Inflammatory macrophage treated with lipopolysaccharide for 1 hour (primary cell): ENCODE results near the gene MCOLN3.

Experiments used
- DNase-seq, 2 donors: peaks; one replicate each; pipeline ENCODE4 v3.0.0-alpha.2; 2020 to 2022

MCOLN3 gene, protein sequence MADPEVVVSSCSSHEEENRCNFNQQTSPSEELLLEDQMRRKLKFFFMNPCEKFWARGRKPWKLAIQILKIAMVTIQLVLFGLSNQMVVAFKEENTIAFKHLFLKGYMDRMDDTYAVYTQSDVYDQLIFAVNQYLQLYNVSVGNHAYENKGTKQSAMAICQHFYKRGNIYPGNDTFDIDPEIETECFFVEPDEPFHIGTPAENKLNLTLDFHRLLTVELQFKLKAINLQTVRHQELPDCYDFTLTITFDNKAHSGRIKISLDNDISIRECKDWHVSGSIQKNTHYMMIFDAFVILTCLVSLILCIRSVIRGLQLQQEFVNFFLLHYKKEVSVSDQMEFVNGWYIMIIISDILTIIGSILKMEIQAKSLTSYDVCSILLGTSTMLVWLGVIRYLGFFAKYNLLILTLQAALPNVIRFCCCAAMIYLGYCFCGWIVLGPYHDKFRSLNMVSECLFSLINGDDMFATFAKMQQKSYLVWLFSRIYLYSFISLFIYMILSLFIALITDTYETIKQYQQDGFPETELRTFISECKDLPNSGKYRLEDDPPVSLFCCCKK

DNA sequence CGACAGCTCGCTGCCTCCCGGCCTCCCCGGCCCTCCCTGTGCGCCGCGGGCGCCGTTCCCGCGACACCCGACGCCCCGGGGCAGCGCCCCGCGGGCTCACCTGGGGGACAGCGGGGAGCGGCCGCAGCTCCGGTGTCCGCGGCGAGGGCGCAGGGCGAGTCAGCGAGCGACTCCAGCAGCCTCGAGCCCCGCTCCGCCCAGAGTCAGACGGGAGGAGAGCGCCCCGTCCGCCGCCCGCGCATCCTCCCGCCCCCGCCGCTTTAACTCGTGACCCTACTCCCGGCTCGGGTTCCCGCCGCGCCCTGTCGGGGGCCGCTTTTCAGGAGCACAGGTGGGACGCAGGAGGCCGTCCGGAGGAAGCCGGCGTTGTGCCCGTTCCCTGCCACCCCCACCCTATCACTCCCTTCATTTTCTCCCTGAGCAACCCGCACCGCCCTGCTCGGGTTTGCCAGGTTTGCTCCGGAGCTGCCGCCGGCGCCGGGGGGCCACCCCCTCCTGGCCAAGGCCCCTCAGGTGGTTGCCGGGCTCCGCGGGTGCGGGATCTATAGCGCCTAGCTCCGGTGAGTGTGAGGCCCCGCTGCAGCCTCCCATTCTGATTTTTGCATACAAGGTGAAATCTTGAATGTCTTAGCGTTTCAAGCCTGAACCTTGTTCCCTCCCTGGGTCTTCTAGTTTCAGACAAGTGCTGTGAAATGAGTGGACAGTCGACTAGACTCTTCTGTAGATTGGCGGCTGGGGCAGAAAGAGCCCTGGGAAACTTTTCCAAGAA is at the start of gene MCOLN3:
TSS of gene MCOLN3 (minus strand) at position 205 of the 769 bp plus-strand sequence. CDS start 3,140 bp downstream, outside the sequence.
- DNase-seq = peak; percentile 30 to 48

DNA sequence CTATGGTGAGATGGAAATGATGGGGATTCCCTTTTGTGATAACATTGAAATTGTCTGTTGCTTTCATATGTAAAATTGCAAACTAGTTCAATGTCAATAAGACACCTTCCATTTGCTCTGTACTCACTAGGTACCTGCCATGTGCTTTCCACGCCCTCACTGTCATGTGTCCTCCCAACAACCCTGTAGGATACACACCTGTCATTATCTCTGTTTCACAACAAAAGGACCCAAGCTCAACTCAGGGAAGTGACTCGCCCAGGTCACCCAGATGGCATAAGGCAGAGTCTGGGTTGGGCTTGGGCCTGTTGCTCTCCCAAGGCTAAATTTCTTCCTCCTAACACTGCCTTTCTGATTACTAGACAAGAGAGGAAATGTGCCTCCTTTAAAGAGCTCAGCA is 45.3 kb upstream of the MCOLN3 start:
- no peak for DNase-seq

DNA sequence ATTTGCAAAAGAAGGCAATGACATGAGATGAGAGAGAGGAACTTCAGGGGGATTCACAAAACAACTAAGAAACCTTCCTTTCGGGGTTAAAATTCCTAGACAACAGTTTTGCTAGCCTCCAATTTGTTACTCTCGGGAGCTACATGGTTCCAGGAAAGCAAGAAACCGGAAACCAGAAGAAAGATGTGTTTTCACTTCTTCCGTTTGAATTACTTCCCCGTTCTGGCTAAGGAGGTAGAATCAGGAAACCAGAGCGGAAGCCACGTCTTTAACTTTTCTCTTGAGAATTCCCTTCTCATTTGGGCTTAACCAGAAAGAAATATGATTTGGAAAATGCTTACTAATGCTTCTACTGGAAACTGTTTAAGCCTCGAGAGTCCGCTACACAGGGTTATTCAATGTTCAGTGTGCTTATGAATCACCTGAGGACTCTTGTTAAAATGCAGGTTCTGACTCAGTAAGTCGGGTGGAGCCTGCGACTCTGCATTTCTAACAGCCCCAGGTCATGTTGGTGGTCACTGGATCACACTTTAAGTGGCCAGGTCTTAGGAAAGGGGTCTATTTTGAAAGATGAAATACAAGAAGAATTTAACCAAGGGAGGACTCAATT is 43.5 kb upstream of the MCOLN3 start:
- DNase-seq = peak; percentile 20 to 27

DNA sequence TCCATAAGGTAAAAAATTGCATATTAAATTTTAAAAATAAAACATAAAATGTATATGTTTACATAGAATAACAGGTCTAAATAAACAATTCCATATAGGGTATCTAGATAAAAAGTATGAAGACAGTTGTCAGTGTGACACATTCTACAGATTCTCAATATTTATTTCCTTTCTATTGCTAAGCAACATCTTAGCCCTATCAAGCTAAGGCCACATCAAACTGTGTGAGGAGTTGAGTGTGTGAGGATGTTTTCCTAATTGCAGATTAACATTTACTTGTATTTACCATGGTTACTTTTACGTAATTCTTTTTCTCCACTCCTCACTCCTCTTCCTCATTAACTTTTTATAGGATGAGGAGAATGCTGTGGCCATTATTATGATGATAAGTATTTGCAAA is 41.9 kb upstream of the MCOLN3 start:
- DNase-seq = no peak

DNA sequence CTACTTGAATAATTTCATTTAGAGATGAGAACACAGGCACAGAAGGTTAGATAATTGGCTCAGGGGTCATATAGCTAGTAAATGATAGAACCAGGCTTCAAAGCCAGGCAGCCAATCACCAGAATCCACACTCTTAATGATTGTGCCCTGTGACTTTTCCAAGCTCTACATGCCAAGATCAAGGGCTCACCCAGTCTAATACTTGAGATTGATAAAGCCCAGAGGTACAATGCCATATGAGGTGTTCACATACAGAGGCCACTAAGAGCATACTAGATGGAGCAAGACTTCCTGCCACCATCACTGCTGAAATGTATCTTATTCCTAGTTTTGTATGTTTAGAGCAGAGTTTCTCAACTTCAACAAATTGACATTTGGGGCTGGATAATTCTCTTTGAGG is 40.9 kb upstream of the MCOLN3 start:
- no peak for DNase-seq

DNA sequence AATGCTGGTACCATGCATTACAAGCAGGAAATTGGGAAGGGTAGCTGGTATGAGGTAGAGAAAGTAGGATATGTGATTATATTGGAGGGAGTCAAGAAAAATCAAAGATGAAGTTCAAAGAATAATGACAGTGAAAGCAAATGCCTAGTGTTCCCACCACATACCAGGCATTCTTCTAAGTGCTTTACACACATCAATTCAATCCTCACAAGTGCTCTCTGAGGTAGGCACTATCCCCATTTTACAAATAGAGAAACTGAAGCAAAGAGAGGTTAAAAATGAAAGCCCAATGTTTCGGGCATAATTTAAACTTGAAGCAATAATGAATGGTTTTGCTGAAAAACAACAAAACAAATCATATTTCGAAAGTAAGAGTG is 40.1 kb upstream of the MCOLN3 start:
- no peak for DNase-seq

DNA sequence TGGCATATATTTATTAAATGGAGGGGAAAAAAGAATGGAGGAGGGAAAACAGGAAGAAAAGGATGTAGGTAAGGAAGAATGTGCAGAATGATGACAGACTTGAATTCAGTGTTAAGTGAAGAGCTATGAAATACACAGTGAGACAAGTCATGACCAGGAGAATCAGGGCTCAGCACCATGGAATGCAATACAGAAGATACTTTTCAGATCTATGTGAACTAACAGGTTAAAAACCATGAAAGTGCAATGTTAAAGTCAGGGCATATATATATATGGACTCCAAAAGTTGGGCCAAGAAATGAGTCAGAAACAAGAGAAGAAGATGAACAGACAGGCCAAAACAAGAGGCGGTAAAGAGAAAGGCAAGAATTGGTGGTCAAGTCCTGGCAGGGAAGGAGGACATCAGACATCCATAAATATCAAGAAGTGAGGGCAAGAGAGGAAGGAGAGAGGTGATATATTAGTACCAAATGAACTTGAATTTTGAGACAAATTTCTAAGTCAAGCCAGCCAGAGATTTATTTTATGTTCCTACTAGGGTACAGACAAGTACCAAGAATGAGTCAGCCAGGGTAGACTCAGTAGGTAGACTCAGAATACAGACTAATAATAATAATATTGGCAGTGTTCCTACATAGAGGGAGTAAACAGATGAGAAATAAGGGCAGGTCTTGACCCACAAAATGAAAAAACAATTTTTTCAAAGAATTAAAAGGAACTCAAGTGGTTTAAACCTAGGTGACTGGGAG is 39.5 kb upstream of the MCOLN3 start:
- no peak for DNase-seq

DNA sequence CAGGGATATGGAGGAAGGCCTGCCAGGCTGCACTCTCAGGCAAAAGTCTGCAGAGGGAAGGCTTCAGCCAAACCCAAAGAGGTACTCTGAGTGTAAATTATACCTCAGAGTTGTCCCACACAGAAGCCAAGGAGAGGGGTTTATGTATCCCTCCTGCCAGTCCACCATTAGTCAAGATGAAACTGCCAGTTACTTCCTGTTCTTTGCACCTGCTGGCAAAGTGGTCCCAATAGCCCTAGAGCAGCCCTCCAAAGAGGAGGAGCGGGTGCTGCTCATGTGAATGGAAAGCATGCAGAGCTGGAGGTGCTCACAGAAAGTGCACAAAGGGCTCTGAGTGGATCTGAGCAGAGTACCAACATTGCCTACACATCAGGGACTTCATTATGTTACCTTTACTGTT is 37.1 kb upstream of the MCOLN3 start:
- DNase-seq = no peak

DNA sequence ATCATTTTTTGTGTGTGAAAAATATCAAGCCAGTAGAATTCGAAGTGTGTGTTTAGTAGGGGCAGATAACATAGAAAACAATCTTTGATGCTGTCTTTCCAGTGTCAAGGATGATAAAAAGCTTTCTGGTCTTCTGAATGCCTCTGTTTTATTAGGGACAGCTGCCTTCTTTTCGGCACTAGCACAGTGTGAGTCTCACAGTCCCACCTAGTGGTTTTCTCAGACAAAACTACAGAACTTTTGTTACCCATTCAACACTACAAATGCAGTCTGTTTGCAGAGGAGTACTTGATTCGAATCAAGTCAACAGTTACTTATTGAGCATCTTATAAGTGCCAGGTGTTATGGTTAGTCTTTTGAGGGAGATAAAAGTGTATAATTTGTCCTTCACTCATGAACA is 30.6 kb upstream of the MCOLN3 start:
- DNase-seq = no peak

DNA sequence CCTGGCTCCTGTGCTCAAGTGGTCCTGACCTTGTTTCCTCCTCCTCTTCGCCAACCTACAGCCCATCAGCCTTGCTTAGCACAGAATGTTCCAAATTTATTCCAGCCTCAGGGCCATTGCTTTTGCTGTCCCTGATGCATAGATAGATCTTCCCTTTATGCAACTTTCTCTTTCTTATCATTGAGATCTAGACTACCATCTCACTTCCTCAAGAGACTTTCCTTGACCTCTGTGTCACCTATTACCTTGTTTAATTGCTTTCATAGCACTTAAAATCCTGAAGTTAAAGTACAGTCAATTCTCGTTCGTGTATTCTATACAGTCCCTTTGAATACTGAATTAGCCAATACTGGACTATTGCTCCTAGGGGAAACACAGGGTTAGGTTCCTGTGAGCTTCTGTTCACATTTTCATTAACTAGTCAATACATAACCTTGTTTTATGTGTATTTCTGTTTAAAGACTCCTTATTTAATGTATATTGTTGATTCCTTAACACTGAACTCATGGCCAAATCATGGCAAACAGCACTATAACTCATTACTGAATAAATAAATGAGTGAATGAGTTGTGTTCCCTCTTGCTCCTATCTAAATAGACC is 26.2 kb upstream of the MCOLN3 start:
- DNase-seq = no peak

DNA sequence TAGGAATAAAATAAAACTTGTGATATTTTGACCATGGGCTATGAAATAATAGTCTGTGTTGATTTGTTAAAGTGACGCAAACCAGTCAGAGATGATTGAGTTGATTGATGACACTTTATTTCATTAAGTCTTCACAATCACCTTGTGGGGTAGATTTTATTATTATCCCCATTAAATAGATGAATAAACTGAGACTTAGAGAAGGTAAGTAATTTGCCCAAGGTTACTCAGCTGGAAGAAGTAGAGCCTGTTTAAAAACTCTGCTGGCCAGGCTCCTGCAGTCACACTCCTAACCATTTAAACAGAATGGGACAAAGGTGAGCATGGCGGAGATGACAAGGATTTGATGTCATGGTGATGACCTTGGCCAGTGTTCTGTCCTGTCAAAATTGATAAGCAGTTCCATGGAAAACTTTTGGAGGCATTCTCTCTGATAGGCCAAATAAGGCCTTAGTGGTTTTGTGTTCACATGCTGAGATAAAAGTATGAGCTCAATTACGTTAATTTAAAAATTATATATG is 22.7 kb upstream of the MCOLN3 start:
- DNase-seq = no peak

DNA sequence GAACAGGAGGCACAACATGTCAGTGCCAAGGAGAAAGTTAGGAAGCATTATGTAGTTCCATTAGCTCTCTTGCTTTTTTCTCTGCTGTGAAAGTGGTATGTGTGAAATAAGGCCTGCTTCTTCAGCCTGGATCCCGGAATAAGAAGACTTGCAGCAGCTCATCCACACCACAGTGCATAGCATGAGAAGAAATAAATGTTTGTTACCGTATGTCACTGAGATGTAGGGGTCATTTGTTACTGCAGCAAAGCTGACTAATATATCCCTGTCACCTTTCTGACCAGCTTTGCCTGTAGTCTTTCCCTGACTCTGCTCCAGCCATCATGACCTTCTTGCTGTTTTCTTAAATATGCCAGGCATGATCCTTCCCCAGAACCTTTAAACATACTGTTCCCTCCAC is 20.5 kb upstream of the MCOLN3 start:
- no peak for DNase-seq

DNA sequence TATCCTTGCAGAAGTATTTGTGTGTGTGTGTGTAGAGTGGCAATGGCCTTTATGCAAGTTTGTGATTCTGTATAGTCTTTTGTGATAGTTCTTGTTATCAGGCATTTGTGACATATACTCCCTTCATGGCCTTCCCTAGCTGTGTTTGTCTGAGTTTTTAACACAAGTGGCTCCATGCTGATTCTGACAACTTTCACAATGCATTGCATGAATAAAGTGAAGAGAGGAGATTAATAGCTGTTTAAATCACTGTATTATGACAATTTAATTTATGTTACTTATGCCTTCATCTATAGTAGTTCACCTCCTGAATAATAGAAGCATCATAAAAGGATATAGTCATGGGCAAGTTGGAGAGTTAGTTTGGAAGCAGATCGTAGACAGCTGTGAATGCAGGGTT is 17.2 kb upstream of the MCOLN3 start:
- DNase-seq = no peak

DNA sequence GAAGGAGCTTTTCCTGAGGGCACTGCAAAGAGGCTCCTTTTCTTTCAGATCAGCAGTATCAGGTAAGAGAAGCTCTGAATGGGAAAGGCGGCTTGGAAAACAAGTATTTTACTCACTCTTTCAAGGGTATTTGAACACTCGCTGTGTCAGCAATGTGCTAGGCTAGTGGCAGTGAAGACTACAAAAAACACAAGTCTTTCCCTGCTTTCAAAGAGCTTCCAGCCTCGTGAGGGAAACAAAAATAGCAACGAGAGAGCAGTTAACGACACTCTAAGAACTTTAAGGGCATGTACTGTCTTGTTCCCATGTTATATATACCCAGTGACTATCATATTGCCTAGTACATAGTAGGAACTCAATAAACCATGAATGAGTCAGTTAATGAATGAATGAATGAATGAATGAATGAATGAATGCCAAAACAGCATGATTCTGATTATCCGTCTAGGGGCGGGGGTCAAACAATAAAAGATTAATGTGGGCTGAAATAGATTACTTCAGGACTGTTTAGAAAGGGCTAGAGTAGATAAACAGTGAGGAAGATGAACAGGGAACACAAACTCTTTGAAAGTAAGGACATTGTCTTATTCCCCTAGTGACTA is 14.2 kb upstream of the MCOLN3 start:
- DNase-seq = no peak

DNA sequence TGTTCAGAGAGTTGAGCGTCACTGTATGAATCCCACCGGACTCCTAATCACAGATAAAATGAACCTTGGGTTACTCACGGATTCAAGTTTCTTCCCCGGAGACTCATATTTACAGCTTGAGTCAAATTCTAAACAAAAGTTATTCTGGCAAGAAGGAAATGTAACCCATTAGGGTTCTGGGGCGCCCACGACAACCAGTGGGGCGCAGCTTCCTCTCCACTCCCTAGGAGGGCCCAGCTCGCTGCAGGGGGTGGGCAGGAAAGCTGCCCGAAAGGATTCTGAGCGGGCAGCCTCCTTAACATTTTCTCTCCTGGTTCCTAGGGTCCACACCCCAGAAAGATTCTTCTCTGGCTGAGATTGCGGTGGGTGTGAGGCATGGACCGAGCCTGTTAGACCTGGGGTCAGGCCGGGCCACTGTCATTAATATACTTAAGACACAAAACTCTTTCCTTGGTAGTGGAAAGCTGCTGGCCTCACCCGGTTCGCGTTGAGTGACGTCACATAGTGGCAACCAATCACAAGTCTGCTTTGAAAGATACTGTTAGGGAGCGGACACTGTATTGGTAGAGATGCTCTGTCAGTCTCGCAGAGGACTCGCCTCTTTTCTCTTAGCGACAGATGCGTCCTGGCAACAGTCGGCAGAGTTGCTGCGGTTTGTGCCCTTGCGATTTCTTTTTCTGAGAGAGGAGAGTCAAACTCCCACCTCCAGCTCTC is 13.6 kb upstream of the MCOLN3 start:
- peak; percentile 96 to 98 for DNase-seq

DNA sequence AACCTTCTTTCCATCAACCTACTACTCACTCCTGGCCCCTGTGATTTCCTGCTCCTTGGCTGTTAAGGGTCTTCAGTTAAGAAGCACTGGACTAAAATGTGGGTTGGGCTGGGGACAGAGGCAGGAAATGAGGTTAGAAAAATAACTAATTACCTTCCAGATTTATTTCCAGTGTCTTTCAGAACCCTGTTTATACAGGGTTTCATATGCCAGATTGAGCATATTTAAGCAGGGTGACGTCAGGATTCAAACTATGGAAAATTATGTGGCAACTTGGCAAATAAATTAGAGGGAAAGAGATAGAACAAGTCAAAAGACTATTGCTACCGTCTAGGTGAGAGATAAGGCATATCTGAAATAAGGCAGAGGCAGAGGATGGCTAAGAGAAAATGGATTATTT is 11.7 kb upstream of the MCOLN3 start:
- DNase-seq = no peak

DNA sequence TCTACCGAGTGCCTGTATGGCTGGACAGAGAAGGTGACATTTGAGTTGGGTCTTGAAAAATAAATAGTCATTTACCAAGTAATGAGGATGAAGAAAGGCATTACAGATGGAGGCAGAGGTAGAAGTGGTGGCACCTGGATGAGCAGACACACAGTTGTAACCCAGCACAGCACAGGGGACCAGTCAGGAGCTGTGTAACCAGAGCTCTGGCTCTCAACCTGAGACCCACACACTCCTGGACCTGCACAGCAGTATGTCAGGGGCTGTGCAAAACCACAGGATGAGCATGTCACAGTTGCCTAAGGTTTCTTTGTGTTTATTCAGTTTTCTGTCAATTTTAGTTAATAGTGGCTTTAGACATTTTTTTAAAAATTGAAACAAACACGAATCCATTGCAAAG is 11.3 kb upstream of the MCOLN3 start:
- no peak for DNase-seq

DNA sequence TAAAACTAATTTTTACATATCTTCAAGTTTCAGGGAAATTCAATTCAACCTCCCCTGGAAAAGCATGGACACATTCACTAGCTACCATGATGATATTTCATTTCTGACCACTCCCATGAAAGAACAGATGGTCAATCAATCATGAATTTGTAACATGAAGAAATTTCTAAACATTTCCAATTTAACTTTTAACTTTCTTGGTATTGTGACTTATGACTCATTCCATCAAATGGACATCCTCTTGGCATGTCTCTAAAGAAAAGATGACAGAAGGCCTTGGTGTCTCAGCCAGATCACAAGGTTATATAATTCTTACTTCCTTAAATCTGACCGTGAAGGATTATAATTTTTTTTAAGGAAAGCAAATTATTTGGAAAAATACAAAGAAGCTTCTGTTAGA is 10.5 kb upstream of the MCOLN3 start:
- DNase-seq = peak; percentile 62 to 89

DNA sequence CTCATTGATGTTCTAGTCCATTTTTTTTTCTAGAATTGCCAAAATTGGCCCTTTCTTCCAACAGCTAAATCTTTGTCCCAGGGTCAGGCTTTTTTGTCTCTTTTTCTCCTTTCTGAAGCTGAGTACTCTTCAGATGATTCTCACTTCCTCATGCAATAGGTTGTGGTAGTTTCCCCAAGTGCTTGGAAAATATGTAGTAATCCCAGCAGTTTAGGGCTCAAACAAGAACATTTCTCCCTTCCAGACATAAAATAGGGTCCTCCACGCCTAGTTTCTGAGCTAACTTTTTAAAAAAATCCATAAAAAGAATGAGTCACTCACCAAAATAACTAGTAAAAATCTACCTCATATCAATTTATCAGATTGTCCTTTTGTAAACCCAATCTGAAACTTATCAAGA is 10.0 kb upstream of the MCOLN3 start:
- DNase-seq = peak; percentile 77 to 82

DNA sequence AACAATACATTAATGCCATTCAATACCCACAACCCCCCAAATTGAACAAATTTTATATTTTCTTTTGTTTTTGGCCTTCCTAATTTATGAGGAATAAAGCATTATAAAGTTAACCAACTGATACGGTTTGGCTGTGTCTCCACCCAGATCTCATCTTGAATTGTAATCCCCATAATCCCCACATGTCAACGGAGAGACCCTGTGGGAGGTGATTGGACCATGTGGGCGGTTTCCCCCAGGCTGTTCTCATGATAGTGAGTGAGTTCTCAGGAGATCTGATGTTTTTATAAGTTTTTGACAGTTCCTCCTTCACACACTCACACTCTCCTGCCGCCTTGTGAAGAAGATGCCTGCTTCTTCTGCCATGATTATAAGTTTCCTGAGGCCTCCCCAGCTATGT is 6.4 kb upstream of the MCOLN3 start:
- no peak for DNase-seq

DNA sequence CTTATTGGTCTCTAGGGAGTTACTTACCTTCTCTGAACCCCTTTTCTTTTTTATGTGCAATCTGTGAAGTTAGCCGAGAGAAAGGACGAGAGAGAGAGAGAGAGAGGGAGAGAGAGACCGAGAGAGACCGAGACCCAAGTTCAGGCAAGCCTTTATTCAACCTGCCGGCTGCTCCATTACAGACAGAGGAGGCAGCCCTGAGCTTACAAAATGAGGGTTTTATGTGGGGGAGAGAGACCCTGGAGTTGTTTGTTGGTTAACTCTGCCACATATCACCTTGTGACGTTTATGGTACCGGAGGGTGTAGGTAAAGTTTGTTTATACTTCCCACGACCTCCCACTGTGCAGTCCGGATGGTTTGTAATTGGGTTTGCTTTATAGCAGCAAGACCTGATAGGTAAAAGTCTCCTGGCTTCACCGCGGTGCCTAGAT is 1.5 kb upstream of the MCOLN3 start:
- no peak for DNase-seq
